Measurements from ENCODE around the gene SAMD3. TPM values are rescaled to one million over a fixed set of nuclear protein-coding genes. Genes with fewer than 3 reads are reported as not detected.
"Not testable (repeated sequence)": the region's sequence is repeated elsewhere in the genome, so short reads cannot be mapped to it uniquely, and the experiment has no call there.

Gene SAMD3
- total RNA-seq, result not detected in 2 replicates

GRCh38 chr6:130222775-130223174 is at the start of gene SAMD3:
SAMD3 (minus strand) TSS chr6:130222951; CDS start chr6:130215273, 7,678 bp downstream.
- DNase-seq (ENCODE audit: low read depth in 2 of 2), result no peak

GRCh38 chr6:130269969-130270635 is 47.4 kb upstream of the SAMD3 start:
- no peak for DNase-seq (ENCODE audit: low read depth in 2 of 2)

GRCh38 chr6:130265553-130265952 is 42.8 kb upstream of the SAMD3 start:
- not testable (repeated sequence) for DNase-seq (ENCODE audit: low read depth in 2 of 2)

GRCh38 chr6:130262008-130262407 is 39.3 kb upstream of the SAMD3 start:
- DNase-seq (ENCODE audit: low read depth in 2 of 2), result no peak

- not testable (repeated sequence) for DNase-seq (ENCODE audit: low read depth in 2 of 2)
Observed at GRCh38 chr6:130261558-130261957, 38.8 kb upstream of the SAMD3 start.

GRCh38 chr6:130260614-130261241 is 38.0 kb upstream of the SAMD3 start:
- not testable (repeated sequence) for DNase-seq (ENCODE audit: low read depth in 2 of 2)

GRCh38 chr6:130260050-130260462 is 37.3 kb upstream of the SAMD3 start:
- DNase-seq (ENCODE audit: low read depth in 2 of 2), result not testable (repeated sequence)

- DNase-seq (ENCODE audit: low read depth in 2 of 2), result no peak
Observed at GRCh38 chr6:130259557-130259956, 36.8 kb upstream of the SAMD3 start.

GRCh38 chr6:130259140-130259539 is 36.4 kb upstream of the SAMD3 start:
- no peak for DNase-seq (ENCODE audit: low read depth in 2 of 2)

- no peak for DNase-seq (ENCODE audit: low read depth in 2 of 2)
Observed at GRCh38 chr6:130252527-130253237, 29.9 kb upstream of the SAMD3 start.

- DNase-seq (ENCODE audit: low read depth in 2 of 2), result no peak
Observed at GRCh38 chr6:130245267-130245666, 22.5 kb upstream of the SAMD3 start.

- no peak for DNase-seq (ENCODE audit: low read depth in 2 of 2)
Observed at GRCh38 chr6:130244728-130245127, 22.0 kb upstream of the SAMD3 start.

GRCh38 chr6:130240232-130240631 is 17.5 kb upstream of the SAMD3 start:
- DNase-seq (ENCODE audit: low read depth in 2 of 2), result no peak

- no peak for DNase-seq (ENCODE audit: low read depth in 2 of 2)
Observed at GRCh38 chr6:130239755-130240154, 17.0 kb upstream of the SAMD3 start.

GRCh38 chr6:130233330-130233729 is 10.6 kb upstream of the SAMD3 start:
- no peak for DNase-seq (ENCODE audit: low read depth in 2 of 2)

GRCh38 chr6:130230531-130230930 is 7.8 kb upstream of the SAMD3 start:
- not testable (repeated sequence) for DNase-seq (ENCODE audit: low read depth in 2 of 2)

- DNase-seq (ENCODE audit: low read depth in 2 of 2), result no peak
Observed at GRCh38 chr6:130229645-130230044, 6.9 kb upstream of the SAMD3 start.

- no peak for DNase-seq (ENCODE audit: low read depth in 2 of 2)
Observed at GRCh38 chr6:130223508-130223907, 757 bp upstream of the SAMD3 start.

GRCh38 chr6:130218134-130218533 is 4.6 kb downstream of the SAMD3 start:
- no peak for DNase-seq (ENCODE audit: low read depth in 2 of 2)

GRCh38 chr6:130216620-130217019 is 6.1 kb downstream of the SAMD3 start:
- DNase-seq (ENCODE audit: low read depth in 2 of 2), result no peak

GRCh38 chr6:130215526-130215925 is 7.2 kb downstream of the SAMD3 start:
- DNase-seq (ENCODE audit: low read depth in 2 of 2), result no peak

- DNase-seq (ENCODE audit: low read depth in 2 of 2), result no peak
Observed at GRCh38 chr6:130212215-130212874, 10.4 kb downstream of the SAMD3 start.
